Right cardiac atrium (tissue), 5 donors: ENCODE measurements around the gene DNASE1L1. TPM values are rescaled to one million over a fixed set of nuclear protein-coding genes. Genes with fewer than 3 reads are reported as not detected.

Experiments used
- ATAC-seq, 2 donors: fragments of 200-7000 bp; cut with Tn5 transposase; one replicate each; pipeline versions ENCODE4 v1.8.0 to v1.9.1; 2020; ENCODE audit warnings: moderate library complexity in 2 of 2, mild to moderate bottlenecking in 1 of 2
- DNase-seq, 3 donors: peaks; one replicate each; pipeline ENCODE4 v3.0.0-alpha.2; 2020
- H3K27ac ChIP-seq: one replicate; pipeline ENCODE4 v1.5.1; 2013; ENCODE audit warnings: mild to moderate bottlenecking, low read length, control low read depth, moderate library complexity
- H3K27me3 ChIP-seq: one replicate; pipeline ENCODE4 v1.6.1; 2013; ENCODE audit not compliant: control insufficient read depth, insufficient read depth
- H3K4me1 ChIP-seq: one replicate; pipeline ENCODE4 v1.6.1; 2013; ENCODE audit warnings: low read length; ENCODE audit not compliant: control insufficient read depth, insufficient read depth
- H3K4me3 ChIP-seq: one replicate; pipeline ENCODE4 v1.5.1; 2013; ENCODE audit warnings: low read length, control low read depth
- H3K9me3 ChIP-seq: one replicate; pipeline ENCODE4 v1.6.1; 2013; ENCODE audit warnings: low read length; ENCODE audit not compliant: control insufficient read depth
- whole genome bisulfite sequencing: extraction: QIAGEN DNeasy Blood & Tissue Kit; methylation state at CpG from one replicate; pipeline ENCODE4 v1.1.7; 2013; 5-methylcytosine and 5-hydroxymethylcytosine counted together
- intact Hi-C, 4 donors: fragments of 100-400 bp; cut with DNase I; formaldehyde crosslinking; loops; one replicate each; pipeline versions ENCODE4 v1.11.0 to v1.14.0; 2022 to 2023
- polyA plus RNA-seq: library from polyadenylated mRNA; stranded (reverse); fragments of 200-250 nt; gene quantifications from one replicate; pipeline ENCODE4 v1.2.3, GENCODE V29; 2013
- total RNA-seq, 4 donors: library from RNA; stranded (reverse); fragmentation: NEBNext Ultra II Directional; extraction: Animal tissue kit (Norgen Biotek cat#: 25700); gene quantifications; one replicate each; pipeline ENCODE4 v1.2.1, GENCODE V29; 2021
- donor health status: healthy with polysubstance abuse.
- donor health status: DM: no; HTN: yes; CAD: no.
- donor health status: DM: no; HTN: no; CAD: no.
- donor health status: DM: no; HTN: yes; CAD: no; lungs with severe emphysema.
- donor health status: DM: yes; HTN: yes; CAD: no.

Gene DNASE1L1
- total and polyA plus RNA-seq, 5 donors, result 47.3 to 60.5 (median 52.0) TPM

GRCh38 chrX:154444755-154445246, 35.7 kb upstream of the DNASE1L1 start:
- whole genome bisulfite sequencing, result 44% methylated on average over 13 of the region's 13 CpGs
- intact Hi-C loops, result no loop called here
- no peak for ATAC-seq

GRCh38 chrX:154443992-154444754, 35.1 kb upstream of the DNASE1L1 start, which contains the start of gene FAM50A:
Gene FAM50A, plus strand, starts transcription at chrX:154444141. Its CDS starts 95 bp downstream, at chrX:154444236.
- 2% methylated on average over 92 of the region's 94 CpGs for WGBS
- intact Hi-C loops, result no loop called here
- peak; percentile 85 to 95 (median 93) for DNase-seq
- Histone ChIP-seq H3K27ac (peak within 1 kb of the TSS; percentile 95), H3K9me3 (no peaks in the 10 kb centered on the region), H3K4me3 (peak within 1 kb of the TSS; percentile 60), H3K27me3 (no peaks in the 10 kb centered on the region), H3K4me1 (peaks cover 7% of the 10 kb centered on the region)
- ATAC-seq, result peak; percentile 84 to 85

More at GRCh38 chrX:154444755-154445246, 35.7 kb upstream of the DNASE1L1 start:
- Histone ChIP-seq H3K4me3 (peak overlapping the region; percentile 60), H3K9me3 (no peaks in the 10 kb centered on the region), H3K4me1 (peaks cover 7% of the 10 kb centered on the region), H3K27me3 (no peaks in the 10 kb centered on the region), H3K27ac (no peak overlapping the region)
- peak in 1 of 3 donors; percentile 38 for DNase-seq

- Histone ChIP-seq H3K27ac (peak overlapping the region; percentile 95), H3K4me1 (peaks cover 7% of the 10 kb centered on the region), H3K4me3 (peak overlapping the region; percentile 60), H3K9me3 (no peaks in the 10 kb centered on the region), H3K27me3 (no peaks in the 10 kb centered on the region)
- DNase-seq (no peak), ATAC-seq (peak; percentile 4 to 27)
- WGBS, result 6% methylated on average over 10 of the region's 10 CpGs
- intact Hi-C loops, result no loop called here
Measured at GRCh38 chrX:154443479-154443910, 34.4 kb upstream of the DNASE1L1 start.

GRCh38 chrX:154441984-154442707, 33.1 kb upstream of the DNASE1L1 start:
- 85% methylated on average over 21 of the region's 21 CpGs for WGBS
- DNase-seq (no peak), ATAC-seq (no peak)
- H3K27me3 ChIP-seq, result no peaks in the 10 kb centered on the region
- no peak overlapping the region for H3K27ac ChIP-seq
- no peak overlapping the region for H3K4me3 ChIP-seq
- H3K4me1 ChIP-seq, result peaks cover 9% of the 10 kb centered on the region
- no peaks in the 10 kb centered on the region for H3K9me3 ChIP-seq
- intact Hi-C loops, result no loop called here

GRCh38 chrX:154441564-154441963, 32.5 kb upstream of the DNASE1L1 start:
- 85% methylated on average over 11 of the region's 11 CpGs for WGBS
- H3K4me3 ChIP-seq, result no peak overlapping the region
- ATAC-seq, result no peak
- no peaks in the 10 kb centered on the region for H3K27me3 ChIP-seq
- no peaks in the 10 kb centered on the region for H3K9me3 ChIP-seq
- peaks cover 9% of the 10 kb centered on the region for H3K4me1 ChIP-seq
- DNase-seq, result no peak
- intact Hi-C loops, result no loop called here
- H3K27ac ChIP-seq, result no peak overlapping the region

- intact Hi-C loops, result no loop called here
- ATAC-seq, result no peak
Measured at GRCh38 chrX:154440623-154441357, 31.7 kb upstream of the DNASE1L1 start.

GRCh38 chrX:154439841-154440240, 30.8 kb upstream of the DNASE1L1 start:
- Histone ChIP-seq H3K27ac (no peak overlapping the region), H3K9me3 (no peaks in the 10 kb centered on the region), H3K27me3 (no peaks in the 10 kb centered on the region), H3K4me1 (peaks cover 3% of the 10 kb centered on the region), H3K4me3 (no peak overlapping the region)
- intact Hi-C loops, result no loop called here
- 84% methylated on average over 18 of the region's 18 CpGs for WGBS
- ATAC-seq, result no peak
- DNase-seq, result no peak

More at GRCh38 chrX:154440623-154441357, 31.7 kb upstream of the DNASE1L1 start:
- 81% methylated on average over 17 of the region's 17 CpGs for WGBS
- Histone ChIP-seq H3K9me3 (no peaks in the 10 kb centered on the region), H3K4me3 (no peak overlapping the region), H3K27ac (no peak overlapping the region), H3K4me1 (peaks cover 9% of the 10 kb centered on the region), H3K27me3 (no peaks in the 10 kb centered on the region)
- no peak for DNase-seq

- H3K4me1 ChIP-seq, result peaks cover 1% of the 10 kb centered on the region
- intact Hi-C loops, result no loop called here
- no peak overlapping the region for H3K27ac ChIP-seq
- no peaks in the 10 kb centered on the region for H3K9me3 ChIP-seq
- no peak for ATAC-seq
- no peaks in the 10 kb centered on the region for H3K27me3 ChIP-seq
- peak overlapping the region; percentile 79 for H3K4me3 ChIP-seq
- no peak for DNase-seq
- 26% methylated on average over 28 of the region's 28 CpGs for WGBS
Measured at GRCh38 chrX:154437971-154438893, 29.2 kb upstream of the DNASE1L1 start.

- Histone ChIP-seq H3K27me3 (no peaks in the 10 kb centered on the region), H3K4me1 (peaks cover 1% of the 10 kb centered on the region), H3K4me3 (peak within 1 kb of the TSS; percentile 79), H3K9me3 (no peaks in the 10 kb centered on the region), H3K27ac (peak within 1 kb of the TSS; percentile 79)
- DNase-seq (peak; percentile 72 to 87 (median 85)), ATAC-seq (peak; percentile 60 to 70)
- intact Hi-C loops, result no loop called here
- under 1% methylated on average over 83 of the region's 93 CpGs for WGBS
Measured at GRCh38 chrX:154436983-154437752, 28.1 kb upstream of the DNASE1L1 start, which contains the start of gene GDI1. Gene GDI1, plus strand, starts transcription at chrX:154437154. Its CDS starts 101 bp downstream, at chrX:154437255.
